Vagina (tissue), 2 donors: ENCODE measurements around the gene THBD.

Source experiments
- CTCF ChIP-seq, 3 experiments: fragments of 450-650 bp in 2 of 3; fragments of 200-600 bp in 1 of 3; sonication (generic) in 1 of 3; IDR thresholded peaks; one replicate each; pipeline ENCODE4 v1.5.1; 2017 to 2019; ENCODE audit warnings: antibody characterized with exemption in 3 of 3, mild to moderate bottlenecking in 2 of 3, moderate library complexity in 2 of 3
- POLR2A ChIP-seq, 2 donors: fragments of 450-650 bp; IDR thresholded peaks; one replicate each; pipeline ENCODE4 v1.6.1; 2017; ENCODE audit warnings: antibody characterized with exemption in 2 of 2, mild to moderate bottlenecking in 2 of 2, moderate library complexity in 2 of 2
- POLR2AphosphoS5 ChIP-seq, 2 donors: sonication (generic); formaldehyde crosslinking; IDR thresholded peaks; one replicate each; pipeline ENCODE4 v1.9.0; 2017; ENCODE audit warnings: antibody characterized with exemption in 2 of 2, mild to moderate bottlenecking in 2 of 2, low read depth in 1 of 2; ENCODE audit not compliant: insufficient read depth in 1 of 2

DNA sequence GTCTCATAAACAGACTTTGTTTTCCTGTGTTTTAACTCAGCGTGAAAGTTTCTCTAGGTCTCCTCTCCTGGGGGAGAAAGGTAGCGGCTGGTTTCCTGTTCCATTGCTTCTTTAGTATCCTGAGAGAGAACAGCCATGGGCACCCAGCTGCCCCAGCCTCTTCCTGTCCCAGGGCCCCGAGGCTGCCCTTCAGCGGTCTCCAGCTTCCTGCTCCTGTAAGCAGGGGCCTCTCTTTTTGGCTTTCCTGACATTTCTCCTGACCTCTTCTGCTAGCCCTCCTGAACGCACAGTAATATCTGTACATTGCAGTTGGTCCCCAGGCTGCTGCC is 16.8 kb downstream of the THBD start:
- TF ChIP-seq CTCF (IDR thresholded peaks at IDR 0.05) (no peak), POLR2A (IDR thresholded peaks at IDR 0.05) (no peak), POLR2AphosphoS5 (IDR thresholded peaks at IDR 0.05; ENCODE audit: insufficient read depth in 1 of 2, low read depth in 1 of 2) (no peak)
